Measurements from ENCODE around the gene NBPF1.
"Not testable (repeated sequence)": the region's sequence is repeated elsewhere in the genome, so short reads cannot be mapped to it uniquely, and the experiment has no call there.

NBPF1 gene

GRCh38 chr1:16613185-16614147, at the start of gene NBPF1:
NBPF1 (minus strand) TSS chr1:16613564.
- DNase-seq (ENCODE audit: low spot score) = peak; percentile 100

DNA sequence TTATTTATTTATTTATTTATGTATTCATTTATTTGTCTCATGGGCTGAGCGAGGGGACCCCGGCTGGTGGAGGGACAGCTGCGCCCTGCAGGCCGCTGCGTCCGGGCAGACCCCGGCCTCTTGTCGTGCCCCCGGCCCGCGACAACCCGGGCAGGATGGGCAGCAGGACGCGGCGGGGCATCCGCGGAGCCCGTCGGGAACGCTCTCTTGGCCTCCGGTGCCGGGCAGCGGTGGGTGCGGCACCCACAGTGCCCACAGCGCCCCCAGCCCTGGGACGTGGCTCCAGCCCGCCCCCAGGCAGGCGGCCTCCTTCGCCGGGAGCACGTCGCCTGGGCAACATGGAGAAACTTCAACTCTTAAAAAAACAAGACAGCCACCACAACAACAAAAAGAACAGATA, 44.9 kb upstream of the NBPF1 start:
- not testable (repeated sequence) for DNase-seq (ENCODE audit: low spot score)

GRCh38 chr1:16656981-16657683, 43.8 kb upstream of the NBPF1 start:
- not testable (repeated sequence) for DNase-seq (ENCODE audit: low spot score)

GRCh38 chr1:16656574-16656973, 43.2 kb upstream of the NBPF1 start:
- not testable (repeated sequence) for DNase-seq (ENCODE audit: low spot score)

GRCh38 chr1:16651560-16651959, 38.2 kb upstream of the NBPF1 start:
- not testable (repeated sequence) for DNase-seq (ENCODE audit: low spot score)

GRCh38 chr1:16649960-16650359, 36.6 kb upstream of the NBPF1 start:
- DNase-seq (ENCODE audit: low spot score) = not testable (repeated sequence)

DNA sequence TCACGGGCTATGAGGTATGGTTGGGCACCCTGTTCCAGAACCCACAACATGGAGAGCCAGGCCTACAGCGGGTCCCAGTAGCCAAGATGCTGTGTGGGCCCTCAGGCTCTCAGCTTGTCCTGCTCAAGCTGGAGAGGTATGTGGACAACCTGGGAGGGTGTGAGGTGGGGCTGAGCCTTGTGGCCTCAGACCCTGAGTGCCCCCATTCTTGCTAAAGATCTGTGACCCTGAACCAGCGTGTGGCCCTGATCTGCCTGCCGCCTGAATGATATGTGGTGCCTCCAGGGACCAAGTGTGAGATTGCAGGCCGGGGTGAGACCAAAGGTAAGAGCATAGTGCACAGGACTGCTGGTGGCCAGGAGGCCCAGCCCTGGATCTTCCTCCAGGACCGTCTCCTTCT, 36.0 kb upstream of the NBPF1 start:
- DNase-seq (ENCODE audit: low spot score) = not testable (repeated sequence)

DNA sequence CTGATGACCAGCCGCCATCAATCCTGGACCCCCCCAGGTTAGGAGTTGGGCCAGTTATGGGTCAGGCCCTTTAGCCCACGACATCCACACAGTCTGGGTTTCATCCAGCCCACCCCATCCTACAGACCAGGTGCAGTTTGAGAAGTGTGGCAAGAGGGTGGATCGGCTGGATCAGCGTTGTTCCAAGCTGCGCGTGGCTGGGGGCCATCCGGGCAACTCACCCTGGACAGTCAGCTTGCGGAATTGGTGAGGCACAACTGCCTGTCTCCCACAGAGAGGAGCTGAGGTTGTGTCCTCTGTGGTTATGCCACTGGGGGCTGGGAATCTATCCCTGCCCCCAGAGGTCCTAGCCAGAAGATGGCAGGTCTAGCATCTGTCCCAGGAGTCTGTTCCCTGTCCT, 35.4 kb upstream of the NBPF1 start:
- DNase-seq (ENCODE audit: low spot score) = not testable (repeated sequence)

- DNase-seq (ENCODE audit: low spot score) = not testable (repeated sequence)
Observed at GRCh38 chr1:16648250-16648649, 34.9 kb upstream of the NBPF1 start.

DNA sequence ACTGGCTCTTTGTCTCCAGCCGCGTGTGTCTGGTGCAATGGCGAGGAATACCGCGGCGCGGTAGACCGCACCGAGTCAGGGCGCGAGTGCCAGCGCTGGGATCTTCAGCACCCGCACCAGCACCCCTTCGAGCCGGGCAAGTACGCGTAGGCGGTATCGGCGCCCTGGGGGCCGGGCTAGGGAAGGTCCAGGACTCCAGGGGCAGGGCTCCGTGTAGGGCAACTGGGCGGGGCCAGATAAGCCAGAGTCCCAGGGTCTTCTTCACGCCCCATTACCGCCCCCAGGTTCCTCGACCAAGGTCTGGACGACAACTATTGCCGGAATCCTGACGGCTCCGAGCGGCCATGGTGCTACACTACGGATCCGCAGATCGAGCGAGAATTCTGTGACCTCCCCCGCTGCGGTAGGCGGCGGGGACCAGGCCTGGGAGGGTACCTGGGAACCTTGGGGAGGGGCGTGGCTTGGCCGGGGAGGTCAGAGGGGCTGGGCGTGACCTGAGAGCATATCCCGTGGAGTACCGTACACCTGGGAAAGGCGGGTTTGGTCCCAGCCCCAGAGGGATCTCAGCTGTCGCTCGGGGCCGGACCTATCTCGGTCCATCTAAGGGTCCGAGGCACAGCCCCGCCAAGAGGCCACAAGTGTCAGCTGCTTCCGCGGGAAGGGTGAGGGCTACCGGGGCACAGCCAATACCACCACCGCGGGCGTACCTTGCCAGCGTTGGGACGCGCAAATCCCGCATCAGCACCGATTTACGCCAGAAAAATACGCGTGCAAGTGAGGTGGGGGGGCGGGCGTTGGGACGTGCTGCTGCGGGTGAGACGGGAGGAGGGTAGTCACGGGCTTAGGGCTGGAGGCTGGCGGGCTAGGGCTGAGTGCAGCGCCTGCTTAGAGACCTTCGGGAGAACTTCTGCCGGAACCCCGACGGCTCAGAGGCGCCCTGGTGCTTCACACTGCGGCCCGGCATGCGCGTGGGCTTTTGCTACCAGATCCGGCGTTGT, 34.1 kb upstream of the NBPF1 start:
- DNase-seq (ENCODE audit: low spot score) = not testable (repeated sequence)

DNA sequence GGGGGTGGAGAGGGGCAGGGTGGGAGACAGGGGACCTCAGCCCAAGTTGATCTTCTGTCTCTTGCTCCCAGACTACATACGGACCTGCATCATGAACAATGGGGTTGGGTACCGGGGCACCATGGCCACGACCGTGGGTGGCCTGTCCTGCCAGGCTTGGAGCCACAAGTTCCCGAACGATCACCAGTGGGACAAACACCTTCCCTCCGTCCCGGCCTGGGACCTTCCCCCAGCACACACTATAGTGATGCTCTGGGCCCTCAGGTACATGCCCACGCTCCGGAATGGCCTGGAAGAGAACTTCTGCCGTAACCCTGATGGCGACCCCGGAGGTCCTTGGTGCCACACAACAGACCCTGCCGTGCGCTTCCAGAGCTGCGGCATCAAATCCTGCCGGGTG, 33.4 kb upstream of the NBPF1 start:
- DNase-seq (ENCODE audit: low spot score) = not testable (repeated sequence)

DNA sequence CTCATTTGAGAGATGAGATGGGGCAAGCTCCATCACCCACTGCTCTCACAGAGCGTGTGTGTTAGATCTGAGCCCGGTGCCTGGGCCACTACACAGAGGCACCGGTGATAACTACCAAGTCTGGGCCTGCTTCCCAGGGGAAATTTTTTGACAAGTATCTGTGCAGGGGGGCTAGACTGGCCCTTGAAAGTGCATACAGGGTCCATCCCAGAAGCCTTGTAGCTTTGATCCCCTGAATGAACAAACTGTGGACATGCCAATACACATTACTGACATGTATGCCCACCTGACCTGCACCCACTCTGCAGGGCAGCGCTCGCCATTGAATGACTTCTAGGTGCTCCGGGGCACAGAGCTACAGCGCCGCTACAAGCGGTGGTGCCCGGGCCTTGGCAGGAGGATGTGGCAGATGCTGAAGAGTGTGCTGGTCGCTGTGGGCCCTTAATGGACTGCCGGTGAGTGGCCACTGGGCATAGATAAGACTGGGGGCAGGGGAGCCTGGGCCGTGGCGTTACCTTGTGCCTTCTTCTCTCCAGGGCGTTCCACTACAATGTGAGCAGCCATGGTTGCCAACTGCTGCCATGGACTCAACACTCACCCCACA, 32.8 kb upstream of the NBPF1 start:
- not testable (repeated sequence) for DNase-seq (ENCODE audit: low spot score)

- DNase-seq (ENCODE audit: low spot score) = not testable (repeated sequence)
Observed at GRCh38 chr1:16645271-16646060, 32.1 kb upstream of the NBPF1 start.

DNA sequence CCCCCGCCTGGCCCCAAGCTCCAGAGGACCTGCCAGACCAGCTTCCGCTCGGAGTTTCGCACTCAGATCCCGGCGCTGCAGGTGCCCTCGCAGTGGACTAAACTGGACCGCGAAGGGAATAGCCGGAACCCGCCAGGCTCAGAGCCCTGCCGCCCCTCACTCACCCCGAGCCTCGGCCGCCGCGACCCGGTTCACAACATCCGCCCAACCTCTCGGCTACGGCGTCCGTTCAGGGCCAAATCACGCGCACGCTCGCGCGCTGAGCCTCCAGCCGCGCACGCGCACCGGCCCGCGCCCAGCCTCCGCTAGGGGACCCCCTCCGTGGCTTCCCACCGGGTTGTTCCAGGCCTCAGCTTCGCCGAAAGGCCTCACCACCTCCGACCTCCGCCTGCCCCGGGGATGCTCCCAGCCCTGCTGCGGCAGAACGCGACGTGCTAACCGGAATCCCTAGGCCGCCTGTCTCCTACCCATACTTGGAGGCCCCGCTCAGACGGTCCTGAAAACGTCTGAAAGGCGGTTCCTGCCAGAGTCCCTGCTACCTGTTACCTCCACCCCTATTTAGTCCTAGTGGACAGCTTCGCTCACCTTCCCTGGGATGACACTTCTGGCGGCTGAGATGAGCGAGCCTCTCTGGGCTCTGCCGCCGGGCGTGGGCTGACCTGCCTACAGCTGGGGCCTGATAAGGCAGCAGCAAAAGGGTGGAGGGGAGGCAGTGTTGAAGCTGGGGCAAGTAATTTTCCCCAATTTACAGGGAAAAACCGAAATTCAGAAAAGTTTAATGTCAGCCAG, 31.3 kb upstream of the NBPF1 start:
- DNase-seq (ENCODE audit: low spot score) = peak; percentile 100

DNA sequence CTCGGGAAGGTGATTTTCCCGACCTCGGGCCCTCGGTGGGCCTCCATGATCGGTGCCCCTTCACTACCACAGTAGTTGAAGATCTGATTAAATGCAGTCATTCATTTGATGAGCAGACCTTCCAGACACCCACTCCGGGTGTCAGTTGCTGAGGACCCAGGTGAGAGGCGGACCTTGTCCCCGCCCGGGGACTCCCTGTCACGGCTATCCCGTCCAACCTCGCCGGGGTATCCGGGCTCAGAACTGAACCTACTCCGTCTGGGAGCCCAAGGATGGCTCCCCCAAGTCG, 30.8 kb upstream of the NBPF1 start:
- no peak for DNase-seq (ENCODE audit: low spot score)

- not testable (repeated sequence) for DNase-seq (ENCODE audit: low spot score)
Observed at GRCh38 chr1:16643476-16644192, 30.3 kb upstream of the NBPF1 start.

- DNase-seq (ENCODE audit: low spot score) = not testable (repeated sequence)
Observed at GRCh38 chr1:16643001-16643411, 29.6 kb upstream of the NBPF1 start.

- not testable (repeated sequence) for DNase-seq (ENCODE audit: low spot score)
Observed at GRCh38 chr1:16642025-16642966, 28.9 kb upstream of the NBPF1 start.

All from iPS-NIHi11 (cell line).